ENCODE results near the gene APBB1.

DNA sequence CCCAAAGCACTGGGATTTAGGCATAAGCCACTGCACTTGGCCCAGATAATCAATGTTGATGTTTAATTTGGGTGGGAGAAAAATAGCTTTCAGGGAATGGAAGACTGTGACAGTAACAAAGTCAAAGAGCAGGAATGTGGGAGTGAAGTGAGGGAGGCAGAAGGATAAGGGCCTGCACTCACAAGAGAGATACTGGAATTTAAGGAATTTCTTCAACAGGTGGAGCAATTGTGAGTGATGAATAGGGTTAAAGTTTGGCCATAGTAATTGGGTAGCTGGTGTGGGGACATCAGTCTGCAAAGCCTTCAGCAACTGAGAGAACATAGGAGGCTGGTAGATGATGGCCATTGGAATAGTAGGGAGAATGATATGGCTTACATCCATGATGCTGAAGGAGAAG lies 8.6 kb upstream of the APBB1 start:
- TF ChIP-seq, protein P1, sequence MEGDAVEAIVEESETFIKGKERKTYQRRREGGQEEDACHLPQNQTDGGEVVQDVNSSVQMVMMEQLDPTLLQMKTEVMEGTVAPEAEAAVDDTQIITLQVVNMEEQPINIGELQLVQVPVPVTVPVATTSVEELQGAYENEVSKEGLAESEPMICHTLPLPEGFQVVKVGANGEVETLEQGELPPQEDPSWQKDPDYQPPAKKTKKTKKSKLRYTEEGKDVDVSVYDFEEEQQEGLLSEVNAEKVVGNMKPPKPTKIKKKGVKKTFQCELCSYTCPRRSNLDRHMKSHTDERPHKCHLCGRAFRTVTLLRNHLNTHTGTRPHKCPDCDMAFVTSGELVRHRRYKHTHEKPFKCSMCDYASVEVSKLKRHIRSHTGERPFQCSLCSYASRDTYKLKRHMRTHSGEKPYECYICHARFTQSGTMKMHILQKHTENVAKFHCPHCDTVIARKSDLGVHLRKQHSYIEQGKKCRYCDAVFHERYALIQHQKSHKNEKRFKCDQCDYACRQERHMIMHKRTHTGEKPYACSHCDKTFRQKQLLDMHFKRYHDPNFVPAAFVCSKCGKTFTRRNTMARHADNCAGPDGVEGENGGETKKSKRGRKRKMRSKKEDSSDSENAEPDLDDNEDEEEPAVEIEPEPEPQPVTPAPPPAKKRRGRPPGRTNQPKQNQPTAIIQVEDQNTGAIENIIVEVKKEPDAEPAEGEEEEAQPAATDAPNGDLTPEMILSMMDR (IDR thresholded peaks at IDR 0.05; ENCODE audit: insufficient read depth, low read length), result no peak
- TF ChIP-seq POLR2AphosphoS5 (IDR thresholded peaks at IDR 0.05; ENCODE audit: low read depth), result no peak
